ENCODE data around the gene NAPA.

DNA sequence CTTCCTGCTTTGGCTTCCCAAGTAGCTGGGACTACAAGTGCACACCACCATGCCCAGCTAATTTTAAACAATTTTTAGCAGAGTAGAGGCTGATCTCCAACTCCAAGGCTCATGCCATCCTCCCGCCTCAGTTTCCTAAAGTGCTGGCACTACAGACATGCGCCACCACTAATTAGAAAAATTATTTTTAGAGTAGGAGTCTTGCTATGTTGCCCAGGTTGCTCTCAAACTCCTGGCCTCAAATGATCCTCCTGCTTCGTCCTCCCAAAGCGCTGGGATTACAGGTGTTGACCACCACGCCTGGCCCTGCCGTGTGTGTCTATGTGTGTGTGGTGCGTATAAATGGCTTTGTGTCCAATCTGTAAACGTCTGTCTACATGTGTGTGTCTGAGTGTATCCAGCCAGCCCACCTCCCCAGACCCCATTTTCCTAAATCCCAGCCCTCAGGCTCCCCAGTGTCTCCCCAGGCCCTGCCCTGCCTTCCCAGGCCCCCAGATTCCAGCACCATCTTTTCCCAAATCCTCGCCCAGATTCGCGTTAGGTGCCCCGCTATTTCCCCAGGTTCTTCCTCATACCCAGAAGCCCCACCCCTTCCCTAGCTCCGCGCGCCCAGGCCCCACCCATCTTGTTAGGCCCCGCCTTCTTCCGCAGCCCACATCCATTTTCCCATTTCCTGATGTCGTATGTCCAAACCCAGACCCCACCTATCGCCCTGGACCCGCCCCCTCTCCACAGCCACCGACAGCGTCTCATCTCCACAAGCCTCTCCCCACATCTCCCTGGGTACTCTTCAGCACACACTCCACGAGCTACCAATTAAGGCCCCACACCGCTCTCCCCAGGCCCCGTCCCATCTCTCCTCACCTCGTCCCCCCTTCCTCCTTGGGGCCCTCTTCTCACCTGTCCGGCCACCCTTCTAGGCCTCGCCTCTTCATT, 68.1 kb downstream of the NAPA start:
- TF ChIP-seq, protein P1, sequence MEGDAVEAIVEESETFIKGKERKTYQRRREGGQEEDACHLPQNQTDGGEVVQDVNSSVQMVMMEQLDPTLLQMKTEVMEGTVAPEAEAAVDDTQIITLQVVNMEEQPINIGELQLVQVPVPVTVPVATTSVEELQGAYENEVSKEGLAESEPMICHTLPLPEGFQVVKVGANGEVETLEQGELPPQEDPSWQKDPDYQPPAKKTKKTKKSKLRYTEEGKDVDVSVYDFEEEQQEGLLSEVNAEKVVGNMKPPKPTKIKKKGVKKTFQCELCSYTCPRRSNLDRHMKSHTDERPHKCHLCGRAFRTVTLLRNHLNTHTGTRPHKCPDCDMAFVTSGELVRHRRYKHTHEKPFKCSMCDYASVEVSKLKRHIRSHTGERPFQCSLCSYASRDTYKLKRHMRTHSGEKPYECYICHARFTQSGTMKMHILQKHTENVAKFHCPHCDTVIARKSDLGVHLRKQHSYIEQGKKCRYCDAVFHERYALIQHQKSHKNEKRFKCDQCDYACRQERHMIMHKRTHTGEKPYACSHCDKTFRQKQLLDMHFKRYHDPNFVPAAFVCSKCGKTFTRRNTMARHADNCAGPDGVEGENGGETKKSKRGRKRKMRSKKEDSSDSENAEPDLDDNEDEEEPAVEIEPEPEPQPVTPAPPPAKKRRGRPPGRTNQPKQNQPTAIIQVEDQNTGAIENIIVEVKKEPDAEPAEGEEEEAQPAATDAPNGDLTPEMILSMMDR (IDR thresholded peaks at IDR 0.05), result no peak
- no peak for TF ChIP-seq POLR2A (IDR thresholded peaks at IDR 0.05)
